ENCODE data around the gene NDUFS7. TPM values are rescaled to one million over a fixed set of nuclear protein-coding genes. Genes with fewer than 3 reads are reported as not detected.

The NDUFS7 gene
- total RNA-seq, 1 donor from 2014 or later = 71.7 TPM

GRCh38 chr19:1379961-1380489 lies 3.7 kb upstream of the NDUFS7 start:
- no peaks in the 10 kb centered on the region for H3K9me3 Mint-ChIP-seq (ENCODE audit: unreplicated experiment)
- H3K4me3 Mint-ChIP-seq (ENCODE audit: unreplicated experiment) = no peak overlapping the region
- no peaks in the 10 kb centered on the region for H3K27me3 Mint-ChIP-seq (ENCODE audit: unreplicated experiment)
- no peak overlapping the region for H3K27ac Mint-ChIP-seq (ENCODE audit: unreplicated experiment)
- peaks cover 8% of the 10 kb centered on the region for H3K36me3 Mint-ChIP-seq (ENCODE audit: unreplicated experiment)
- DNase-seq (ENCODE audit: extremely low spot score, unreplicated experiment) = no peak
- no peak for TF ChIP-seq CTCF (IDR thresholded peaks at IDR 0.05)
- H3K4me1 Mint-ChIP-seq (ENCODE audit: unreplicated experiment) = peaks cover 18% of the 10 kb centered on the region

GRCh38 chr19:1382250-1382649 lies 1.5 kb upstream of the NDUFS7 start:
- peaks cover 18% of the 10 kb centered on the region for H3K4me1 Mint-ChIP-seq (ENCODE audit: unreplicated experiment)
- H3K36me3 Mint-ChIP-seq (ENCODE audit: unreplicated experiment) = no peaks in the 10 kb centered on the region
- TF ChIP-seq CTCF (IDR thresholded peaks at IDR 0.05) = no peak
- H3K27ac Mint-ChIP-seq (ENCODE audit: unreplicated experiment) = no peak overlapping the region
- H3K27me3 Mint-ChIP-seq (ENCODE audit: unreplicated experiment) = no peaks in the 10 kb centered on the region
- H3K9me3 Mint-ChIP-seq (ENCODE audit: unreplicated experiment) = no peaks in the 10 kb centered on the region
- no peak overlapping the region for H3K4me3 Mint-ChIP-seq (ENCODE audit: unreplicated experiment)
- DNase-seq (ENCODE audit: extremely low spot score, unreplicated experiment) = no peak

GRCh38 chr19:1383017-1383311 lies 743 bp upstream of the NDUFS7 start:
- H3K9me3 Mint-ChIP-seq (ENCODE audit: unreplicated experiment) = no peaks in the 10 kb centered on the region
- no peaks in the 10 kb centered on the region for H3K36me3 Mint-ChIP-seq (ENCODE audit: unreplicated experiment)
- no peak for TF ChIP-seq CTCF (IDR thresholded peaks at IDR 0.05)
- H3K27me3 Mint-ChIP-seq (ENCODE audit: unreplicated experiment) = no peaks in the 10 kb centered on the region
- no peak for DNase-seq (ENCODE audit: extremely low spot score, unreplicated experiment)
- H3K4me3 Mint-ChIP-seq (ENCODE audit: unreplicated experiment) = peak overlapping the region; percentile 85
- H3K27ac Mint-ChIP-seq (ENCODE audit: unreplicated experiment) = peak overlapping the region; percentile 85
- peaks cover 18% of the 10 kb centered on the region for H3K4me1 Mint-ChIP-seq (ENCODE audit: unreplicated experiment)

- Mint-ChIP-seq H3K27me3 (ENCODE audit: unreplicated experiment) (no peaks in the 10 kb centered on the region), H3K4me3 (ENCODE audit: unreplicated experiment) (peak overlapping the region; percentile 85), H3K4me1 (ENCODE audit: unreplicated experiment) (peaks cover 18% of the 10 kb centered on the region), H3K36me3 (ENCODE audit: unreplicated experiment) (peaks cover 5% of the 10 kb centered on the region), H3K27ac (ENCODE audit: unreplicated experiment) (peak overlapping the region; percentile 66), H3K9me3 (ENCODE audit: unreplicated experiment) (no peaks in the 10 kb centered on the region)
- no peak for TF ChIP-seq CTCF (IDR thresholded peaks at IDR 0.05)
- no peak for DNase-seq (ENCODE audit: extremely low spot score, unreplicated experiment)
Observed at GRCh38 chr19:1384085-1384462, 367 bp downstream of the NDUFS7 start.

- peak overlapping the region; percentile 85 for H3K4me3 Mint-ChIP-seq (ENCODE audit: unreplicated experiment)
Observed at GRCh38 chr19:1384478-1385110, 887 bp downstream of the NDUFS7 start.

More at GRCh38 chr19:1384478-1385110, 887 bp downstream of the NDUFS7 start:
- Mint-ChIP-seq H3K9me3 (ENCODE audit: unreplicated experiment) (no peaks in the 10 kb centered on the region), H3K27ac (ENCODE audit: unreplicated experiment) (peak overlapping the region; percentile 66), H3K27me3 (ENCODE audit: unreplicated experiment) (no peaks in the 10 kb centered on the region), H3K4me1 (ENCODE audit: unreplicated experiment) (peaks cover 18% of the 10 kb centered on the region), H3K36me3 (ENCODE audit: unreplicated experiment) (peaks cover 10% of the 10 kb centered on the region)
- no peak for TF ChIP-seq CTCF (IDR thresholded peaks at IDR 0.05)
- no peak for DNase-seq (ENCODE audit: extremely low spot score, unreplicated experiment)

Measured in osteocyte (in vitro differentiated cells).